Pancreas (tissue), 10 donors: ENCODE measurements around the gene ANAPC7. TPM values are rescaled to one million over a fixed set of nuclear protein-coding genes. Genes with fewer than 3 reads are reported as not detected.

Source experiments
- ATAC-seq, 4 donors: fragments of 200-7000 bp; cut with Tn5 transposase; one replicate each; pipeline versions ENCODE4 v1.8.0 to v1.9.1; 2020; ENCODE audit warnings: mild to moderate bottlenecking in 4 of 4, moderate library complexity in 4 of 4
- DNase-seq, 6 donors: peaks; one replicate each; pipeline ENCODE4 v3.0.0-alpha.2; 2020
- FAIRE-seq: peaks from 2 replicates; lab custom pipeline; 2012; peaks lifted over from hg19 to GRCh38; lab: Jason Lieb, UNC
- H3K27ac ChIP-seq, 4 donors: fragments of 200-600 bp; sonication (generic); 1 replicate in 3 of 4; 2 replicates in 1 of 4; pipeline versions ENCODE4 v1.5.0 to v1.8.0; 2020
- H3K27me3 ChIP-seq, 4 donors: fragments of 200-600 bp; one replicate each; pipeline ENCODE4 v1.8.0; 2021
- H3K36me3 ChIP-seq, 3 donors: fragments of 200-600 bp; sonication (generic) in 1 of 3; one replicate each; pipeline versions ENCODE4 v1.5.0 to v1.8.0; 2020 to 2021
- H3K4me1 ChIP-seq, 3 donors: fragments of 200-600 bp; one replicate each; pipeline ENCODE4 v1.8.0; 2021
- H3K4me3 ChIP-seq, 4 donors: fragments of 200-600 bp; sonication (generic) in 2 of 4; one replicate each; pipeline versions ENCODE4 v1.5.0 to v1.8.0; 2020 to 2021
- H3K9me3 ChIP-seq, 4 donors: fragments of 200-600 bp; one replicate each; pipeline ENCODE4 v1.8.0; 2021
- CTCF ChIP-seq, 4 donors: fragments of 200-600 bp; sonication (generic) in 3 of 4; IDR thresholded peaks; one replicate each; pipeline versions ENCODE4 v1.5.0 to v1.8.0; 2021; ENCODE audit warnings: antibody characterized with exemption in 4 of 4
- WGBS, 2 donors: extraction: QIAGEN DNeasy Blood & Tissue Kit; methylation state at CpG; one replicate each; pipeline ENCODE4 v1.1.7; 2013; 5-methylcytosine and 5-hydroxymethylcytosine counted together
- intact Hi-C, 3 donors: fragments of 100-400 bp; cut with DNase I; formaldehyde crosslinking; loops; one replicate each; pipeline versions ENCODE4 v1.11.1 to v1.14.2; 2022
- polyA plus RNA-seq, 2 donors: library from polyadenylated mRNA; stranded (reverse); fragments of 200-250 nt; gene quantifications; one replicate each; pipeline ENCODE4 v1.2.3, GENCODE V29; 2013
- total RNA-seq, 6 donors: library from RNA; stranded (reverse); fragmentation: NEBNext Ultra II Directional in 4 of 6; extraction: Animal tissue kit (Norgen Biotek cat#: 25700) in 4 of 6; gene quantifications; one replicate each; pipeline versions ENCODE4 v1.2.1 to v1.2.4, GENCODE V29; 2021 to 2023
- donor health status: healthy with polysubstance abuse.
- donor health status: DM: no; HTN: no; CAD: no; lungs with moderate emphysema.
- donor health status: DM: no; HTN: no; CAD: no.
- donor health status: control.
- donor health status: control.
- donor health status: Bipolar disorder and iron deficiency.
- donor health status: DM: yes; HTN: yes; CAD: no.
- donor health status: DM: no; HTN: no; CAD: no.
- donor health status: DM: no; HTN: no; CAD: no.
- donor health status: DM: yes; HTN: yes; CAD: no.

The ANAPC7 gene
- total and polyA plus RNA-seq, 8 donors: 9.7 to 35.1 (median 16.4) TPM

- peaks cover 5 to 13% (median 5%) of the 10 kb centered on the region in 3 donors for H3K4me1 ChIP-seq
- H3K27ac ChIP-seq: no peak overlapping the region
- intact Hi-C loops: no loop called here
- H3K4me3 ChIP-seq: no peak overlapping the region
- H3K36me3 ChIP-seq: peaks cover 12 to 43% (median 19%) of the 10 kb centered on the region in 3 donors
- DNase-seq (no peak), ATAC-seq (peak in 2 of 4 donors; percentile 19 to 25), FAIRE-seq (no peak)
- no peak for TF ChIP-seq CTCF (IDR thresholded peaks at IDR 0.05)
- H3K27me3 ChIP-seq: no peaks in the 10 kb centered on the region
- WGBS, 2 donors: 80 to 87% methylated on average over 12 of the region's 12 CpGs
- no peaks in the 10 kb centered on the region for H3K9me3 ChIP-seq
Measured at GRCh38 chr12:110349514-110350151, 53.9 kb downstream of the ANAPC7 start.

- peaks cover 17 to 48% (median 25%) of the 10 kb centered on the region in 3 donors for H3K36me3 ChIP-seq
- 90 to 93% methylated on average over 4 of the region's 4 CpGs for WGBS, 2 donors
- no peak for FAIRE-seq
- no peaks in the 10 kb centered on the region for H3K27me3 ChIP-seq
- no peak for ATAC-seq
- intact Hi-C loops: no loop called here
- H3K9me3 ChIP-seq: no peaks in the 10 kb centered on the region
- no peak overlapping the region for H3K27ac ChIP-seq
- no peak for DNase-seq
- TF ChIP-seq CTCF (IDR thresholded peaks at IDR 0.05): no peak
- no peak overlapping the region for H3K4me3 ChIP-seq
- peaks cover 5 to 13% (median 5%) of the 10 kb centered on the region in 3 donors for H3K4me1 ChIP-seq
Measured at GRCh38 chr12:110349096-110349495, 54.4 kb downstream of the ANAPC7 start.

- Histone ChIP-seq H3K4me1 (peaks cover 5 to 13% (median 5%) of the 10 kb centered on the region in 3 donors), H3K9me3 (no peaks in the 10 kb centered on the region), H3K27me3 (no peaks in the 10 kb centered on the region), H3K36me3 (peaks cover 20 to 54% (median 30%) of the 10 kb centered on the region in 3 donors), H3K4me3 (no peak overlapping the region), H3K27ac (no peak overlapping the region)
- WGBS, 2 donors: 94 to 96% methylated on average over 7 of the region's 7 CpGs
- ATAC-seq: no peak
- FAIRE-seq: no peak
- intact Hi-C loops: no loop called here
- no peak for DNase-seq
- TF ChIP-seq CTCF (IDR thresholded peaks at IDR 0.05): no peak
Measured at GRCh38 chr12:110348431-110349059, 55.0 kb downstream of the ANAPC7 start.

GRCh38 chr12:110347767-110348166 lies 55.7 kb downstream of the ANAPC7 start:
- FAIRE-seq (no peak), ATAC-seq (no peak), DNase-seq (no peak)
- TF ChIP-seq CTCF (IDR thresholded peaks at IDR 0.05): no peak
- Histone ChIP-seq H3K4me1 (peaks cover 5 to 8% (median 5%) of the 10 kb centered on the region in 3 donors), H3K9me3 (no peaks in the 10 kb centered on the region), H3K27ac (no peak overlapping the region), H3K36me3 (peaks cover 20 to 62% (median 36%) of the 10 kb centered on the region in 3 donors), H3K4me3 (no peak overlapping the region), H3K27me3 (no peaks in the 10 kb centered on the region)
- intact Hi-C loops: no loop called here
- 93 to 95% methylated on average over 8 of the region's 8 CpGs for WGBS, 2 donors

- intact Hi-C loops: no loop called here
- Histone ChIP-seq H3K36me3 (peaks cover 20 to 80% (median 52%) of the 10 kb centered on the region in 3 donors), H3K27ac (peak overlapping the region in 1 of 4 donors; percentile 48), H3K4me3 (no peak overlapping the region), H3K27me3 (no peaks in the 10 kb centered on the region), H3K9me3 (no peaks in the 10 kb centered on the region), H3K4me1 (peaks cover 0 to 3% (median 0%) of the 10 kb centered on the region in 3 donors)
- FAIRE-seq: no peak
- WGBS, 2 donors: 93 to 94% methylated on average over 12 of the region's 12 CpGs
- no peak for ATAC-seq
- no peak for DNase-seq
- TF ChIP-seq CTCF (IDR thresholded peaks at IDR 0.05): no peak
Measured at GRCh38 chr12:110345963-110346362, 57.5 kb downstream of the ANAPC7 start.
